NCI-H2029 treated with DMSO at 0.1 percent for 48 hours (cell line): ENCODE results near the gene TCF3.
A peak's percentile ranks its signal among the peaks of the same experiment; 100 is the strongest.

Experiments used
- DNase-seq: peaks from one replicate; lab custom pipeline; 2025; lab: John Stamatoyannopoulos, UW

The TCF3 gene

GRCh38 chr19:1580957-1581356, 71.5 kb downstream of the TCF3 start:
- DNase-seq, result no peak

DNA sequence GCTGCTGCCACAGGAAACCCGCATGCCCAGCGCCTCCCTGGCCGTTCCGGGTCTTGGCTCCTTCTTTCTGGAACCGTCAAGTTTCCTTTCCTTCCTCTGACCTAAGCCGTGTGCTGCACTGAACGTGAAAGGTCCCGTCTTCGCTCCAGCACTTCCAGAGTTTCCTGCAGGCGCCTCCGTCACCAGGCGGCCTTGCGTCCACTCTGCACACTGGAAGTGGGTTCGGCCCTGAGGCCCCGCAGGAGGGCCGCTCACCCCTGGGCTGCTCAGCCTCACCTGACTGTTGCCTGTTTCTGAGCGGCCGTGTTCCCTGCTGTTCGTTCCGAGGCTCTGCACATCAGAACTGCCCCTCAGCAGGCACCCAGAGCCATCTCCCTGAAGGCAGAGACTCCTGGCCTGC, 72.0 kb downstream of the TCF3 start:
- no peak for DNase-seq

- no peak for DNase-seq
These were observed 73.2 kb downstream of the TCF3 start for GRCh38 chr19:1579222-1579621.

DNA sequence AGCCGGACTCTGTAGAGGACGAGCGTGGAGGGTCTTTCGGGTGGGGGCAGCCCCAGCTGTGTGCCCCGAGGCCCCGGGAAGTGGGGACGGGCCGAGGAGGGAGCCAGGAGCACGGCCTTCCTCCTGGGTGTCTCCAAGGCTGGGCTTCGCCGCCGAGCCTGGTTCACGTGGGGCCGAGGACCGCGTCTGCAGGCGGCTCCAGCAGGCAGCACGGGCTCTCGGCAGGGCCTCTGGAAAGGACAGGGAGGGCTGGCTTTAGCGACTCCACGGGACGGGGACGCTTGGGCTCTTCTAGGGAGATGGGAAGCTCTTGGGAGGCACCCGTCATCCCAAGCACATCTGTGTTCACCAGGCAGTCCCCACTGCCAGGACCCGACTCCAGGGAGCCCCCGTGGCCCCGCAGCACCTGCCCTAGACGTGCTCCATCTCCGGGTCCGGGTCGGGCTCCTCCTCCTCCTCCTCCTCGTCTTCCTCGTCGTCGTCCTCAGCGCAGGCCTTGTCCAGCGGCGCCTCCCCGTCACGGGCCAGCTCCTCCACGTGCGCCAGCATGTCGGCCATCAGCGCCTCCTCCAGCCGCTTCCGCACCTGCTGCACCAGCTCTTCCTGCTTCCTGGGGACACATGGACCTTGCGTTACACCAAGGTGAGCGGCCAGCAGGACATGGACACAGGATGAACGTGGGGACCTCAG, 74.3 kb downstream of the TCF3 start:
- DNase-seq, result no peak

DNA sequence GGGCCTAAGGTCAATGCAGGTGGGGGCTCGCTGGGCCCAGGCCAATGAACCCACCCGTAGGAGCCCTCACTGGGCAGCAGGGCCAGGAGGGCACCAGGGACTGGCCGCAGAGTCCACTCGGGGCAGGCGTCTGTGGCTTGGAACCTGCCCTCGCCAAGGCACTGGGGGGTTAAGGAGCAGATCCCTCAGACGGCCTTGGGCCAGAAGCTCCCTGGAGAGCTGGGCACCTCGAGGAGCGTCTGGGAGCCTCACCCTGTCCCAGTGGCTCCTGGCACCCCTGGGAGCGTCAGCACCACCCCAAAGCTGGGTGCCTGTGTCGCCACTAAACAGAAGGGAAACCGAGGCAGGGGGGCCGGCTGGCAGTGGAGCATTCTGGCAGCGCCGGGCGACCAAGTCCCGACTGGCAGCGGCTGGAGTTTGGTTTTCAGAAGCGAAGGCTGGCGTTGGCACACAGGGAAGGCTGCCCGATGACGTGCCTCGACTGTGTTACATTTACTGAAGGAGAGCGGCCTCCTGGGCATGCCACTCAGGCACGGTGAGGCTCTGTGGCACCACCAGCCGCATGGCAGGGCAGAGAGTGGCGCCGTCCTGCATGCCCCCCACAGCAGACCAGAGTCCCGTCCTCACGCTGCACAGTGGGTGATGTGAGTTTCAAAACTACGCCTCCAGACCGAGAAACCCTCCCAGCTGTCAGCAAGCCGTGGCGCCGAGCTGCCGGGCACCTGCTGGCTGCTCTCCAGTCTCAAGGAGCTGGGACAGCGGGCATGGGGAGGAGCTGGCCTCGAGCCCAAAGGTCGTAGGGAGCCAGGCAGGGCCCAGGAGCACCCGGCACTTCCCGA, 75.1 kb downstream of the TCF3 start:
- peak; percentile 48 for DNase-seq

GRCh38 chr19:1576242-1577089, 75.9 kb downstream of the TCF3 start:
- DNase-seq, result no peak

DNA sequence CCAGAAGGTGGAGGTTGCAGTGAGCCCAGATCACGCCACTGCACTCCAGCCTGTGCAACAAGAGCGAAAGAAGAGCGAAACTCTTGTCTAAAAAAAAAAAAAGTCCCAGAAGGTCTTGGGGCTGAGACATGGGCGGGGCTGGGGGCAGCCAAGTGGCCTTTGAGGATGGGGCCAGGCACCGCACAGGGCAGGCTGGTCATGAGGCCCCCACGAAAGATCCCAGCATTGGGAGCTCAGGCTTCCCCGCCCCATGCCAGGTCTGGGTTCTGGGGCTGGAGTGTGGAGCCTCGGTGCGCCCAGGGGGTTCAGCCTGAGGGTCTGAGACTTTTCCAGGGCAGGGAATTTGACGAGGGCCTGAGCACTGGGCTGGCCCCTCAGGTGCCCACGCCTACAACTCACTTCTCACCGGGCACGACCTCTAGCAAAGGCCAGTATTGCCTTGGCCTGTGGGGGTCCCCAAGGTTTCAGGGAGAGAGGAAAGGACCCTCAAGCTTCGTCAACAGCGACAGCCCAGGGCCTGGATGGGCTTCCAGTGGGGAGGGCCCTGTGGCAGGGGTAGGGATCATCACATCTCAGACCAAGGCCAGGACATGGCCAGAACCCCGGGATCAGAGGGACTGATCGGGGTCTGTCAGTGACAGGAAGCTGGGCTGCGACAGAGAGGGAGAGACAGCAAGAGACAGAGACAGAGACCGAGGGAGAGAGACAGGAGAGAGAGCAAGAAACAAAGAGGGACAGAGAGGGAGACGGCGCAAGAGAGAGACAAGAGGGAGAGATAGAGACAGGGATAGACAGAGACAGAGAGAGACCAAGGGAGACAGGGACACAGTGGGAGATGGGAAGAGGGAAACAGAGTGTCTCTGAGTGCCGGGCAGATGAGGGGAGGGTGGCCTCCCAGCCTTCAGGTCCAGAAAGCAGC, 76.8 kb downstream of the TCF3 start:
- DNase-seq, result no peak

- no peak for DNase-seq
These were observed 77.9 kb downstream of the TCF3 start for GRCh38 chr19:1574354-1575136.

DNA sequence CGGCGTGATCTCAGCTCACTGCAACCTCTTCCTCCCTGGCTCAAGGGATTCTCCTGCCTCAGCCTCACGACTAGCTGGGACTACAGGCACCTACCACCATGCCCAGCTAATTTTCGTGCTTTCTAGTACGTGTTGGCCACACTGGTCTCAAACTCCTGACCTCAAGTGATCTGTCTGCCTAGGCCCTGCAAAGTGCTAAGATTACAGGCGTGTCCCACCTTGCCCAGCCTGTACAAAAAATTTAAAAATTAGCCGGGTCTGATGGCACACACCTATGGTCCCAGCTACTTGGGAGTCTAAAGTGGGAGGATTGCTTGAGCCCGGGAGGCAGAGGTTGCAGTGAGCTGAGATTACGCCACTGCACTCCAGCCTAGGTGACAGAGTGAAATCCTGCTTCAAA, 79.6 kb downstream of the TCF3 start:
- no peak for DNase-seq

- DNase-seq, result no peak
These were observed 81.1 kb downstream of the TCF3 start for GRCh38 chr19:1571358-1571757.

DNA sequence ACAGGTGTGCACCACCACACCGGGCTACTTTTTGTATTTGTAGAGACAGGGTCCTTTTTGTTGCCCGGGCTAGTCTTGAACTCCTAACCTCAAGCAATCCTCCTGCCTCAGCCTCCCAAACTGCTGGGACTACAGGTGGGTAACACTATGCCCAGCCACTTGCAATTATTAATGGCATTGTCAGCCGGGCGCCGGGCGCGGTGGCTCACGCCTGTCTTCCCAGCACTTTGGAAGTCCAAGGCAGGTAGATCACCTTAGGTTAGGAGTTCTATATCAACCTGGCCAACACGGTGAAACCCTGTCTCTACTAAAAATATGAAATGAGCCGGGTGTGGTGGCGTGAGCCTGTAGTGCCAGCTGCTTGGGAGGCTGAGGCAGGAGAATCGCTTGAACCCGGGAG, 81.6 kb downstream of the TCF3 start:
- no peak for DNase-seq

DNA sequence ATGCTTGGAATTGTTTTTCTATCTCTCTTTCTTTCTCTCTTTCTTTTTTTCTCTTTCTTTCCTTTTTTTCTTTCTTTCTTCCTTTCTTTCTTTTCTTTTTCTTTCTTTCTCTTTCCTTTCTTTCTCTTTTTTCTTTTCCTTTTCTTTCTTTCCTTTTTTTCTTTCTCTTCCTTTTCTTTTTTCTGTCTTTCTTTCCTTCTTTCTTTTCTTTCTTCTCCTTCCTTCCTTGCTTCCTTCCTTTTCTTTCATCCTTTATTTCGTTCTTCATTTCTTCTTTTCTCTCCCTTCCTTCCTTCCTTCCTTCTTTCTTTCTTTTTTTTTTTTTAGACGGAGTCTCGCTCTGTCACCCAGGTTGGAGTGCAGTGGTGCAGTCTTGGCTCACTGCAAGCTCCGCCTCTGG, 82.4 kb downstream of the TCF3 start:
- DNase-seq, result no peak

DNA sequence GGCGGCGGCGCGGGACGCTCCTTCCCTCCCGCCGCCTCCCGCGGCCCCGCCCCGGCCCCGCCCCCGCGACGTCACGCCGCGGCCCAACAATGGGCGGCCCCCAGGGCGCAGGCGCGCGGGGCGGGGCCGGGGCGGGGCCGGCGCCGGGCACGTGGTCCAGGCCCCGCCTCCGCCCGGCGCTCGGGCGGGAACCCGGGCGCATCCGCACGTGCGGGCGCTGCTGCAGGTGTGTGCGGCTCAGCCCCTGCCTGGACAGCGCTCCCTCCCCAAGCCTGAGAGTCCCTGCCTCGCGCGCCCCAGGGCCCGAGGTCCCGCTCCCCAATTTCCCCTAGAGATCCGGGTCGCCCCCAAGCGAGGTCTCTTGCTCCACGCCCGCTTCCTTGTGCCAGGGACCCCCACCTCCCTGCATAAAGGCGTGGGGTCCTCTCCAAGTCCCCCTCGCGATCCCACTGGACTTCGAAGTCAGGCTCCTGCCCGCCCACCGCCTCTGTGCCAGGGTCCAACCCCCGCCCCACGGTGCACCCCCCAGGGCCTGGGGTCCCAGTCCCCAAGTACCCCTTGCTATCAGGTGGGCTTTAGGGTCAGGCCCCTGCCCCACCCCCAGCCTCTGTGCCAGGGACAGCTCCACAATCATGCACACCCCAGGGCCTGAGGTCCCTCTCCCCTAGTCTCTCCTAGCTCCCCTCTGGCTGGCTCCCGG, 83.9 kb downstream of the TCF3 start, which contains the start of gene MEX3D:
Gene MEX3D (minus strand): TSS at position 6 of the 700 bp plus-strand sequence. CDS start 267 bp downstream, outside the sequence.
- no peak for DNase-seq

GRCh38 chr19:1567848-1568227, 84.6 kb downstream of the TCF3 start:
- DNase-seq, result no peak

DNA sequence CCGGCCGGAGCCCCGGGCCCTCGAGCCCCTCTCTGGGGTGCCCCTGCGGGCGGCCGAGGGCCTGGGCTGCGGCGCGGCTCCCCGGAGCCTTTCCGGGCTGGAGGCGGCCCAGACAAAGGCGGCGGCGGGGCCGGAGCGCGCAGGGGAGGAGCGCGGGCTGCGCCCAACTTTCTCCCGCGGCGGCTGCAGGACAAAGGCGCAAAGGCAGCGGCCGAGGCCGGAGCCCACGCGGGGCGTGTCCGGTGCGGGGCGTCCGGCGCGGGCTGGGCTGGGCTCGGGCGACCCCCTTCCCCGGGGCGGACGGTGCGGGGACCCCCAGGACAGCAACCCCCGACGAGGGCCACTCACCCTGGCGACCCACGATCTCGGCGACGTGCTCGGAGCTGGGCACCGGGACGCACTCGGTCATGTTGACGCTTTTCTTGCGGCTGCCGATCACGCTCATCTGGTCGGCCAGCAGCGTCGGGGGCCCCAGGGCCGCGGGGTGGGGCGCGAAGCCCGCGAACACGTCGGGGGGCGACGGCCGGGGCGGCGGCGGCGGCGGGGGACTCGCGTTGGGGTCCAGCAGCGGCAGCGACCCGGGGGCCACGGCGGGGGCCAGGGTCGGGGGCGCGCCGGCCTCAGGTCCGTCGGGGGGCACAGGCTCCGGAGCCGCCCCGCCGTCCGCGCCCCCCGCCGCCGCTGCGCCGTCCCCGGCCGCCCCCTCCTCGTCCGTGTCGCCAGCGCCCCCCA, 85.1 kb downstream of the TCF3 start:
- DNase-seq, result no peak

- peak; percentile 26 for DNase-seq
These were observed 85.9 kb downstream of the TCF3 start for GRCh38 chr19:1566392-1567115.

GRCh38 chr19:1563251-1563650, 89.2 kb downstream of the TCF3 start:
- no peak for DNase-seq

GRCh38 chr19:1561236-1561842, 91.1 kb downstream of the TCF3 start:
- DNase-seq, result no peak
